Measurements from ENCODE around the gene PKDCC.

DNA sequence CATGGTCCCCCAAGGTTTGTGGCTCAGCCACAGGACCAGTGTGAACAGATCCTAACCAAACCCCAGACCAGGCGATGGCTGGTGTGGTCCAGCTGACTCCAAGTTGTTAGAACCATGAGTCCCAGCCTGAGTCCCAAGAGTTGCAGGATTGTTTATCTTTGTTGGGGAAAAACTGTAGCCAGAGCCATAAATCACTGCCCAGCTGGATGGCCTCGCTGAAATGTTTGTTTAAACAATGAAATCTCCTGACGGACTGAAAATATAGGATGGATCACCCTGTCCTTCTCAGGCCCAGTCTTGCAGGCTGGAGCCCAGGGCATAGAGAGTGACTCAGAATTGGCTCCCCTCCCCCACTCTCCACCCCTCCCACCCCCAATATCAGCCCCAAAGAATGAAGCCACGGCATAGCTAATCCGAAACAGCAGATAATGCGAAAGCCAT is 36.4 kb downstream of the PKDCC start:
- TF ChIP-seq CTCF (IDR thresholded peaks at IDR 0.05) (no peak), POLR2A (IDR thresholded peaks at IDR 0.05) (no peak), EP300 (IDR thresholded peaks at IDR 0.05) (peak in 1 of 2 donors; percentile 72)

Measured in tibial nerve (tissue), 4 donors.